WTC11 (cell line): ENCODE data around the gene MRPL10.

ENCODE experiments used
- CTCF ChIP-seq: fragments of 200-600 bp; IDR thresholded peaks from 2 replicates; pipeline ENCODE4 v1.8.0; 2022; ENCODE audit warnings: antibody characterized with exemption
- FOXP1 ChIP-seq: sonication (generic); formaldehyde crosslinking; IDR thresholded peaks from 2 replicates; pipeline ENCODE4 v1.8.0; 2022; ENCODE audit warnings: missing genetic modification reagents, mild to moderate bottlenecking, moderate library complexity, borderline replicate concordance
- KAT7 ChIP-seq: sonication (generic); formaldehyde crosslinking; IDR thresholded peaks from 2 replicates; pipeline ENCODE4 v1.8.1; 2023; ENCODE audit warnings: missing genetic modification reagents, mild to moderate bottlenecking, borderline replicate concordance
- NR1H2 ChIP-seq: sonication (generic); formaldehyde crosslinking; IDR thresholded peaks from 2 replicates; pipeline ENCODE4 v1.9.0; 2021; ENCODE audit warnings: mild to moderate bottlenecking, moderate library complexity, missing genetic modification reagents
- PREB ChIP-seq: sonication (generic); formaldehyde crosslinking; IDR thresholded peaks from 2 replicates; pipeline ENCODE4 v1.8.1; 2022; ENCODE audit warnings: mild to moderate bottlenecking, missing genetic modification reagents, moderate library complexity, borderline replicate concordance
- TF ChIP-seq, protein P1 (sequence below): sonication (generic); formaldehyde crosslinking; IDR thresholded peaks from 2 replicates; pipeline ENCODE4 v1.8.0; 2022; ENCODE audit warnings: mild to moderate bottlenecking, missing genetic modification reagents
- TF ChIP-seq, protein P2 (sequence below): sonication (generic); formaldehyde crosslinking; IDR thresholded peaks from 2 replicates; pipeline ENCODE4 v1.8.0; 2022; ENCODE audit warnings: missing genetic modification reagents
- TF ChIP-seq, protein P3 (sequence below): sonication (generic); formaldehyde crosslinking; conservative IDR thresholded peaks from 2 replicates; pipeline ENCODE4 v1.8.1; 2023; ENCODE audit warnings: mild to moderate bottlenecking, low read depth, missing genetic modification reagents, moderate library complexity

GRCh38 chr17:47860386-47860785 lies 29.0 kb upstream of the MRPL10 start:
- TF ChIP-seq CTCF, result no peak
- TF ChIP-seq NR1H2 (CRISPR knock-in tag), result no peak
- TF ChIP-seq FOXP1 (CRISPR knock-in tag), result no peak
- TF ChIP-seq KAT7 (CRISPR knock-in tag), result no peak
- TF ChIP-seq, protein P1, sequence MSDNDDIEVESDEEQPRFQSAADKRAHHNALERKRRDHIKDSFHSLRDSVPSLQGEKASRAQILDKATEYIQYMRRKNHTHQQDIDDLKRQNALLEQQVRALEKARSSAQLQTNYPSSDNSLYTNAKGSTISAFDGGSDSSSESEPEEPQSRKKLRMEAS (CRISPR knock-in tag), result no peak
- no peak for TF ChIP-seq PREB (CRISPR knock-in tag)
- TF ChIP-seq, protein P2, sequence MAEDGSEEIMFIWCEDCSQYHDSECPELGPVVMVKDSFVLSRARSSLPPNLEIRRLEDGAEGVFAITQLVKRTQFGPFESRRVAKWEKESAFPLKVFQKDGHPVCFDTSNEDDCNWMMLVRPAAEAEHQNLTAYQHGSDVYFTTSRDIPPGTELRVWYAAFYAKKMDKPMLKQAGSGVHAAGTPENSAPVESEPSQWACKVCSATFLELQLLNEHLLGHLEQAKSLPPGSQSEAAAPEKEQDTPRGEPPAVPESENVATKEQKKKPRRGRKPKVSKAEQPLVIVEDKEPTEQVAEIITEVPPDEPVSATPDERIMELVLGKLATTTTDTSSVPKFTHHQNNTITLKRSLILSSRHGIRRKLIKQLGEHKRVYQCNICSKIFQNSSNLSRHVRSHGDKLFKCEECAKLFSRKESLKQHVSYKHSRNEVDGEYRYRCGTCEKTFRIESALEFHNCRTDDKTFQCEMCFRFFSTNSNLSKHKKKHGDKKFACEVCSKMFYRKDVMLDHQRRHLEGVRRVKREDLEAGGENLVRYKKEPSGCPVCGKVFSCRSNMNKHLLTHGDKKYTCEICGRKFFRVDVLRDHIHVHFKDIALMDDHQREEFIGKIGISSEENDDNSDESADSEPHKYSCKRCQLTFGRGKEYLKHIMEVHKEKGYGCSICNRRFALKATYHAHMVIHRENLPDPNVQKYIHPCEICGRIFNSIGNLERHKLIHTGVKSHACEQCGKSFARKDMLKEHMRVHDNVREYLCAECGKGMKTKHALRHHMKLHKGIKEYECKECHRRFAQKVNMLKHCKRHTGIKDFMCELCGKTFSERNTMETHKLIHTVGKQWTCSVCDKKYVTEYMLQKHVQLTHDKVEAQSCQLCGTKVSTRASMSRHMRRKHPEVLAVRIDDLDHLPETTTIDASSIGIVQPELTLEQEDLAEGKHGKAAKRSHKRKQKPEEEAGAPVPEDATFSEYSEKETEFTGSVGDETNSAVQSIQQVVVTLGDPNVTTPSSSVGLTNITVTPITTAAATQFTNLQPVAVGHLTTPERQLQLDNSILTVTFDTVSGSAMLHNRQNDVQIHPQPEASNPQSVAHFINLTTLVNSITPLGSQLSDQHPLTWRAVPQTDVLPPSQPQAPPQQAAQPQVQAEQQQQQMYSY, result no peak
- TF ChIP-seq, protein P3, sequence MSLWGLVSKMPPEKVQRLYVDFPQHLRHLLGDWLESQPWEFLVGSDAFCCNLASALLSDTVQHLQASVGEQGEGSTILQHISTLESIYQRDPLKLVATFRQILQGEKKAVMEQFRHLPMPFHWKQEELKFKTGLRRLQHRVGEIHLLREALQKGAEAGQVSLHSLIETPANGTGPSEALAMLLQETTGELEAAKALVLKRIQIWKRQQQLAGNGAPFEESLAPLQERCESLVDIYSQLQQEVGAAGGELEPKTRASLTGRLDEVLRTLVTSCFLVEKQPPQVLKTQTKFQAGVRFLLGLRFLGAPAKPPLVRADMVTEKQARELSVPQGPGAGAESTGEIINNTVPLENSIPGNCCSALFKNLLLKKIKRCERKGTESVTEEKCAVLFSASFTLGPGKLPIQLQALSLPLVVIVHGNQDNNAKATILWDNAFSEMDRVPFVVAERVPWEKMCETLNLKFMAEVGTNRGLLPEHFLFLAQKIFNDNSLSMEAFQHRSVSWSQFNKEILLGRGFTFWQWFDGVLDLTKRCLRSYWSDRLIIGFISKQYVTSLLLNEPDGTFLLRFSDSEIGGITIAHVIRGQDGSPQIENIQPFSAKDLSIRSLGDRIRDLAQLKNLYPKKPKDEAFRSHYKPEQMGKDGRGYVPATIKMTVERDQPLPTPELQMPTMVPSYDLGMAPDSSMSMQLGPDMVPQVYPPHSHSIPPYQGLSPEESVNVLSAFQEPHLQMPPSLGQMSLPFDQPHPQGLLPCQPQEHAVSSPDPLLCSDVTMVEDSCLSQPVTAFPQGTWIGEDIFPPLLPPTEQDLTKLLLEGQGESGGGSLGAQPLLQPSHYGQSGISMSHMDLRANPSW (CRISPR knock-in tag), result no peak
